ENCODE results near the gene ZNF254.
"Not testable (repeated sequence)": the region's sequence is repeated elsewhere in the genome, so short reads cannot be mapped to it uniquely, and the experiment has no call there.

The ZNF254 gene

GRCh38 chr19:24073807-24074206, 13.2 kb upstream of the ZNF254 start:
- DNase-seq: no peak

- DNase-seq: no peak
Observed at GRCh38 chr19:24074720-24075454, 12.1 kb upstream of the ZNF254 start.

DNA sequence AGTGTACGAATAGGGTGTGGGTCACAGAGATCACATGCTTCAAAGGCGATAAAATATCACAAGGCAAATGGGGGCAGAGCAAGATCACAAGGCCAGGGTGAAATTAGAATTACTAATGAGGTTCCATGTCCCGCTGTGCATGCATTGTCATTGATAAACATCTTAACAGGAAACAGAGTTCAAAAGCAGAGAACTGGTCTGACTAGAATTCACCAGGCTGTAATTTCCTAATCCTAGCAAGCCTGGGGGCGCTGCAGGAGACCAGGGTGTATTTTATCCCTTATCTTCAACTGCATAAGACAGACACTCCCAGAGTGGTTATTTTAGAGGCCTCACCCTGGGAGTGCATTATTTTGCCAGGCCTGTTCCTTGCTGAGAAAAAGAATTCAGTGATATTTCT, 11.5 kb upstream of the ZNF254 start:
- not testable (repeated sequence) for DNase-seq

- DNase-seq: no peak
Observed at GRCh38 chr19:24078680-24079079, 8.3 kb upstream of the ZNF254 start.

- no peak for DNase-seq
Observed at GRCh38 chr19:24081056-24081455, 5.9 kb upstream of the ZNF254 start.

DNA sequence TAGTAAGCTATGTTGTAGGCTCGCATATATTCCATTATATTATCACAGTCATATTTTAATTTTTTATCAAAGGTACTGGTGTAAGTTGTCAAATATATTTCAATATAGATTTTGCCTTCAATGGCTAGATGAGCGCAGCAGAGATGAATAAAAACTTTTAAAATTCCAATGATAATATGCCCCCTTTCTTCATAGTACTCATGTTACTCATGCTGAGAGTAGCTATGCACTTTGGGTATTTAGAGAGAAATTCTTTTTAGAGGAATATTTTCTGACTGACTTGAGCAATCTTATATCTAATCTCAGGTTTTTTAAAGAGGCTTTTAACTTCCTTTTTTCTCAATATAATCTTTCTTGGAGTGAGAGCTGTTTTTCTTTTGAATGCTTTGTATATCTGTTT, 11.4 kb downstream of the ZNF254 start:
- DNase-seq: no peak

DNA sequence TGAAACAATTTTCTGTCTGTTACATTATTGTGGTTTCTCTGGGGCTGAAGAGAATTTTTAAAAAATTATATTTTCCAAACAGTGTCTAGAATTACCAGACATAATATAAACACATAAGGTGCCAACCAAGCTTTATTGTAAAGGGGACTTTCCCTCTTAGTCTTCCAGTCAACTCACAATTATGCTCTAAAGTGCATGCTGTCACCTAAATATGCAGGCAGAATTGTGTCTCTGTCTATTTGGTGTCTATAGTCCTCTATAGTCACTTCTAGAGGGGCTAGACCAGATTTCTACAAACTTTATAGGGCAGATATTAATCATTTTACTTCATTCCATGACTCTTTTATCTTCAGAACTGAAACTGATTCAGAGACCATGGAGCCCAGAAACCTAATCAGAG, 12.8 kb downstream of the ZNF254 start:
- no peak for DNase-seq

GRCh38 chr19:24100597-24100996, 13.6 kb downstream of the ZNF254 start:
- DNase-seq: not testable (repeated sequence)

DNA sequence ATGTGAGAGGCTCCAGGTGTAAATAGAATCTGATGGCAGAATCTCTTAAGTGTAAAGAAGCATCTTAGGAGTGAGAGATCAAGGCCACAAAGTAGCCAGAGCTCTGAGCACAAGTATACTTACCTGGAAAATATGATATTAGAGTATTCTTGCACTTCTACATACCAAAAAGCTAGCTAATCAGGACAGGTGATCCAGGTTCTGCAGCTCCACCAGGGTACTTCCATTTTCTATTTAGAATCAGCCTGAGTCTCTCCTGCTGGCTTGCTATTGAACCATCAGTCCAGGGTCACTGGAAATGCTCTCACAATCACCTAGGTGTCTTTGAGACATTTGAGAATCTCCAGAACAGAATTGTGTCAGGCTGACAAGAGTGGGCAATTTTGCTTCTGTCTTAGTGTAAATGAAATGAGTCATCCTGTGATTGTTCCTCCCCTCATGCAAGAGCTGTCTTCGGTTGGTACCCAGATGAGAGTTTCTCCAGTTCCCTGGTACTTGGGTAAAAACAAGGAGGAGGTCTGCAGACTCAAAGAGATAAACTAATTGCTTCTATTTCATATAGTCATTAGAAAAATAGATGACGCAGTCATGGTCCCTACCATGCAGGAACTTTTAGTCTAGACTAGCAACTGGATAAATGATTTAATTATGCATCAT, 14.6 kb downstream of the ZNF254 start:
- DNase-seq: no peak

DNA sequence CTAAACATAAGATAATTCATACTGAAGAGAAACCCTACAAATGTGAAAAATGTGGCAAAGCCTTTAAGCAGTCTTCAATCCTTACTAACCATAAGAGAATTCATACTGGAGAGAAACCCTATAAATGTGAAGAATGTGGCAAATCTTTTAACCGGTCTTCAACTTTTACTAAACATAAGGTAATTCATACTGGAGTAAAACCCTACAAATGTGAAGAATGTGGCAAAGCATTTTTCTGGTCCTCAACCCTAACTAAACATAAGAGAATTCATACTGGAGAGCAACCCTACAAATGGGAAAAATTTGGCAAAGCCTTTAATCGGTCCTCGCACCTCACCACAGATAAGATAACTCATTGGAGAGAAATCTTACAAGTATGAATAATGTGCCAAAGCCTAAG, 40.6 kb downstream of the ZNF254 start:
- no peak for DNase-seq

DNA sequence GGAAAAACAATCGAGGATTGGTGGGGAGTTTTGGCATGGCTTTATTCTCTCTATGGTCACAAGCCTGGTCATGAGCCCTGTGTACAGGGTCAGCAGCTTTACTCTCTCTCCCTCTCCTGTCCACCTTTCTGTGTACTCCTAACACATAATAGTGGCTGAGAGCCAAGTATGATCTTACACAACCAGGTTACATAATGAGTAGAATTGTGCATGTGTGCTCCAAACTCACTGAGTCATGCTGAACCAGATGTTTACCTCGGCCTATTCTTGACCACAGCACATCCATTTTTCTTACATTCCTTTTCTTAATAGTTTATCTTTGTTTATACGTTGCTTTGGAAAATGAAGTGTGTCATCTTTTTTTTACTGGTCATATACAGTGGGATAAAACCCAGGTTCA, 53.1 kb downstream of the ZNF254 start:
- no peak for DNase-seq

DNA sequence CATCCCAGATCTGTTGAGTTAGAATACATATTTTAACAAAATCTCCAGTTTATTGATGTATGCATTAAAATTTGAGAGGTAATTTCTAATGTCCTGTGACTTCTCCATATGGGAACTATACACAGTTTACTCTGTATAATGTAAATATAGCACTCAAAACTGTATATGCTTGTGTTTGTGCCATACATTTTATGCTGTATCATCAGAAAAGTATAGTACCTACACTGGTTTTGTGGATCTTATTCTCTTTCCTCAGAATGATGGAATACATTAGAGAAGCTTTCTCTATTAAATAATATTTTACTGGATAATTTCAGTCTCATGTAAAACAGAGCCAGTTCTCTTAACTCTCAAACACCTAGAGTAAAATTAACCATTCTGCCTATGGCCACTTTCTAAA, 53.6 kb downstream of the ZNF254 start:
- no peak for DNase-seq

GRCh38 chr19:24141612-24142011, 54.6 kb downstream of the ZNF254 start:
- no peak for DNase-seq

- DNase-seq: no peak
Observed at GRCh38 chr19:24142771-24143170, 55.8 kb downstream of the ZNF254 start.

DNA sequence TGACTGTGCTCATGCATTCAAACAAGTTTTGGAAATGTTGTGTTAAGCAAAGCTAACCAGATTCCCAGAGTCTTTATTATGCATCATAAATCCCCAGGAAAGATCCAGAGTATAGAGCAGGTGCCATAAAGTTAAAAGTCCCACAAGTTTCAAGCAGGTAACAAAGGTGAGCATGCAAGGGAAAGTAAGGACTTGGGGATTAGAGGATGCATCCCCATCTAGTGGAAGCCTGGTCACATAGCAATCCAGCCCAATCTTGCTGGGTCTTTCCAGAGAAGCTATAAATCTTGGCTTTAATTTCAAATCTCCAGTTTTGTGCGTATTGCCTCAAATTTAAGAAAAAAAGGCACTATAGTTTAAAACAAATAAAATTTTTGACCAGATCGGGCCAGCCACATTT, 72.7 kb downstream of the ZNF254 start:
- DNase-seq: no peak

DNA sequence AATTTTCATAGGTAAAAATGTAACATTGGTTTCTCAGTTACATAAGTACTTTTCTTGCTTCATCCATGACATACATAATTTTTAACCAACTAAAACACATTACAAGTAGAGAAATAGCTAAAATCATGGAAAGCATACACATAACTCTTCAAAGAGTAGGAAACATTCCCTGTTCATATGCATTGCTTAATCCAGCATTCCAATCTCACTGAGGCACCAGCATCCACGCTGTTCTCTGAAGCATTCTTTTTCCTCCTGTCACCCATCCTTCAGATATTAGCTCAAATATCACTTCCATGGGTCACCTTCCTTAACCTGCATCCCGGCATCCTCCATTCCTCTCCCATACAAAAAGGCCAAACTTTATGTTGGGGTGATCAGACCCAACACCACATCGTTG, 79.1 kb downstream of the ZNF254 start:
- no peak for DNase-seq

DNA sequence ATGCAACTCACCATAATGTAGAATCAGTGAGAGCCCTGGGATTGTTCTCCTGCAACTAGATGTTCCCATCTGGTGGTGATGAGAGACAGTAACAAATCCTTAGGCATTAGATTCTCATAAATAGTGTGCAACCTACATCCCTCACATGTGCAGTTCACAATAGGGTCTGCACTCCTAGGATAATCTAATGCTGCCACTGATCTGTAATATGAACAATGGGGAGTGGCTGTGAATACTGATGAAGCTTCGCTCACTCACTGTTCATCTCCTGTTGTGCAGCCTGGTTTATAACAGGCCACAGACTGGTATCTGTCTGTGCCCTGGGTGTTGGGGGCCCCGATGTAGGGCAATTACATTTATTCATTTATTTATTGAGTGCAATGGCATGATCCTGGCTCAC, 86.9 kb downstream of the ZNF254 start:
- no peak for DNase-seq

- no peak for DNase-seq
Observed at GRCh38 chr19:24177686-24178085, 90.7 kb downstream of the ZNF254 start.

- no peak for DNase-seq
Observed at GRCh38 chr19:24178207-24178606, 91.2 kb downstream of the ZNF254 start.
